ENCODE data around the gene RASGRP3. TPM values are rescaled to one million over a fixed set of nuclear protein-coding genes. Genes with fewer than 3 reads are reported as not detected.

RASGRP3 gene
- total and polyA plus RNA-seq, 2 of the 13 experiments (the other 11 are each of a cell fraction or from before 2014, with no cell fraction given): 0.01 TPM; not detected in 1

- BruUV-seq (replicated peaks): no TSS peak
- in situ Hi-C loops (cut with HindIII; ENCODE audit: extremely low pct_ligation_motif_present, low pct_unique_long_range_greater_than_20kb): loop anchor here (5.0 to 25.0 kb wide), 3 partner anchors 106 to 821 kb away; partner anchors contain the start of gene RASGRP3
- TF ChIP-seq ARNT (IDR thresholded peaks at IDR 0.05) (no peak), PPARG (CRISPR knock-in tag; conservative IDR thresholded peaks at IDR 0.05) (no peak), SNAPC2 (CRISPR knock-in tag; IDR thresholded peaks at IDR 0.05) (no peak), EED (CRISPR knock-in tag; IDR thresholded peaks at IDR 0.05) (no peak), MEIS2 (CRISPR knock-in tag; IDR thresholded peaks at IDR 0.05) (no peak), PHB2 (IDR thresholded peaks at IDR 0.05; ENCODE audit: partially characterized antibody) (no peak), SMC3 (IDR thresholded peaks at IDR 0.05; ENCODE audit: low read length) (peak; percentile 78), ZMAT5 (CRISPR knock-in tag; IDR thresholded peaks at IDR 0.05; ENCODE audit: borderline replicate concordance, low read depth) (no peak), MXD4 (CRISPR knock-in tag; IDR thresholded peaks at IDR 0.05) (no peak), SOX6 (IDR thresholded peaks at IDR 0.05) (no peak), SOX6 (CRISPR knock-in tag; IDR thresholded peaks at IDR 0.05) (no peak), STAT6 (CRISPR knock-in tag; IDR thresholded peaks at IDR 0.05; ENCODE audit: borderline replicate concordance) (no peak), ZBTB46 (CRISPR knock-in tag; IDR thresholded peaks at IDR 0.05; ENCODE audit: borderline replicate concordance) (no peak), PRDM15 (CRISPR knock-in tag; IDR thresholded peaks at IDR 0.05) (0 out of 2 replicates have a peak, but pooled peaks have one; percentile 16)
Measured at GRCh38 chr2:33583194-33583938, 106.9 kb downstream of the RASGRP3 start.

More at GRCh38 chr2:33583194-33583938, 106.9 kb downstream of the RASGRP3 start:
- WGBS (ENCODE audit: low lambda C conversion rate): 58% methylated on average over 2 of the region's 2 CpGs
- no peak for FAIRE-seq
- ChIA-PET CTCF (ENCODE audit: low intra/inter-chr PET ratio, low total read pairs) (interaction anchor here (1.6 kb wide), 1 partner anchor 170 kb away, joined by 7 read pairs; no protein-coding TSS in a partner anchor), POLR2A (interaction anchor here (1.2 kb wide), 1 partner anchor 16 kb away, joined by 7 read pairs; the partner anchor contains the start of gene FAM98A)
- no peaks in the 10 kb centered on the region for H3K27me3 ChIP-seq (ENCODE audit: control insufficient read depth in 1 of 2, insufficient read depth in 2 of 2, low read length in 2 of 2)
- no peak overlapping the region for H3K4me3 ChIP-seq (replicated peaks in 1 of 3; ENCODE audit: insufficient read depth in 1 of 3, low read depth in 2 of 3, low read length in 3 of 3)
- ATAC-seq: peak; percentile 68
- no peak overlapping the region for H2AFZ ChIP-seq (ENCODE audit: low read length)
- no peak overlapping the region for H3K27ac ChIP-seq (ENCODE audit: extremely low read length, insufficient read depth, low read length)
- H3K4me2 ChIP-seq (ENCODE audit: low read depth, low read length): no peak overlapping the region
- H3K36me3 ChIP-seq (replicated peaks in 1 of 2; ENCODE audit: control insufficient read depth in 1 of 2, insufficient read depth in 2 of 2, low read length in 2 of 2): peaks cover 10 to 46% of the 10 kb centered on the region in 2 experiments
- no peak overlapping the region for H3K9ac ChIP-seq (ENCODE audit: insufficient read depth, low read depth, low read length)
- intact Hi-C loops (cut with micrococcal nuclease; ENCODE audit: unreplicated experiment): loop anchor here (1.0 to 5.0 kb wide), 4 partner anchors 106 to 811 kb away; partner anchors contain the start of genes LTBP1 and RASGRP3
- H4K20me1 ChIP-seq (ENCODE audit: insufficient read depth, low read length): no peaks in the 10 kb centered on the region
- no peaks in the 10 kb centered on the region for H3K9me3 ChIP-seq (ENCODE audit: low read length)
- no peaks in the 10 kb centered on the region for H3K79me2 ChIP-seq (ENCODE audit: insufficient read depth, low read length)
- DNase-seq (ENCODE audit: low spot score): peak; percentile 36
- H3K4me1 ChIP-seq (ENCODE audit: insufficient read depth, low read length): no peaks in the 10 kb centered on the region
